ENCODE data around the gene NLRC5. TPM values are rescaled to one million over a fixed set of nuclear protein-coding genes. Genes with fewer than 3 reads are reported as not detected.

The NLRC5 gene
- total RNA-seq, 1 experiment from 2014 or later = 2.4 TPM

DNA sequence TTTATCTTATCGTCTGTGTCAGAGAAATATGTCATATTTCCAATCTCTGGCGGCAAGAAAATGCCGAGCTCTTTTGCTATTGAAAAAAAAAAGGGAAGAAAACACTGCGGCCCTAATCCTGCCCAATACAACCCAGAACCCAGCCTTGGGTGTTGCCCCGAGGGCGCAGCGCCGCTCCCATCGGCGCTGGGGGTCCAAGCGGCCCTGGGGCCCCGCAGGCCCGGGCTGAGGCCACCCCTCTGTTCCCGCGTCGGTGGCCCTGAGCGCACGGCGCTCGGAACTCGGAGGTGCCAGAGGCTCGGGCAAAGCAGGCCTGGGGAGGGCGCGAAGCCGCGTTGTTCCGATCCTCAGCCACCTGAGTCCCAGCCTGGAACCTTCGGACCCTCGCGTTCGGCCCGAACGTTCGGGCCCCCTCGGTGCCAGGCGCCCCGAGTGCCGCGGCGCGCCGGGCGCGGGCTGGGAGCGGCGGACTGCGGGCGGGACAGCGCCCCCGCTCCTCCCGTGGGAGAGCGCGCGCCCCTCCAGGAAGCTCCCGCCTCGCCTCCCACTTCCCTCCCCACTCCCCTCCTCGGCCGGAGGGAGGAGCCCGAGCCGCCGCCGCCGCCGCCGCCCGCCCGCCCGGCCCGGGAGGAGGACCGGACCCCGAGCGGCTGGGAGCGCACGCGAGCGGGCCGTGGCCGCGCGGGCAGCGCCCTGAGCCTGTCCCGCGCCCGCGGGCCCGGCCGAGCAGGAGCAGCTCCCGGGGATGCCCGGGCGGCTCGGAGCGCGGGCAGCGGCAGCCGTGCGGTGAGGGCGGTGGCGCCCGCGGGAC is 102.8 kb downstream of the NLRC5 start, which contains the start of gene CPNE2:
Gene CPNE2 (plus strand): TSS at position 609 of the 811 bp plus-strand sequence. CDS start 18,160 bp downstream, outside the sequence.
- Histone ChIP-seq H3K9me3 (ENCODE audit: control insufficient read depth, low read depth, low read length) (no peaks in the 10 kb centered on the region), H3K79me2 (ENCODE audit: insufficient read depth, low read length) (no peaks in the 10 kb centered on the region), H3K4ac (ENCODE audit: low read depth, low read length) (no peak within 1 kb of the TSS), H3T11ph (ENCODE audit: low read length) (no peak within 1 kb of the TSS), H2BK5ac (ENCODE audit: insufficient read length, low read length) (no peak within 1 kb of the TSS), H3K79me1 (ENCODE audit: insufficient read depth, low read depth, low read length, poor library complexity, severe bottlenecking) (no peaks in the 10 kb centered on the region), H3K4me2 (ENCODE audit: insufficient read depth, insufficient read length, low read length) (peak within 1 kb of the TSS; percentile 90), H3K56ac (ENCODE audit: insufficient read length, low read depth, low read length) (no peak within 1 kb of the TSS), H2AFZ (ENCODE audit: low read length) (peak within 1 kb of the TSS; percentile 6), H3K23me2 (ENCODE audit: insufficient read length, low read depth, low read length, poor library complexity, severe bottlenecking) (peaks cover 18% of the 10 kb centered on the region), H3K27ac (ENCODE audit: insufficient read length, low read depth, low read length) (no peak within 1 kb of the TSS), H4K20me1 (ENCODE audit: control insufficient read depth, insufficient read depth, insufficient read length) (no peaks in the 10 kb centered on the region), H3K14ac (ENCODE audit: insufficient read depth, low read length) (peak within 1 kb of the TSS; percentile 69; the same call in 1 of the 2 replicates), H2BK15ac (ENCODE audit: low read depth, low read length) (no peak within 1 kb of the TSS), H3K23ac (ENCODE audit: insufficient read length, low read depth, low read length) (no peak within 1 kb of the TSS), H3K4me1 (ENCODE audit: insufficient read depth, low read length) (no peaks in the 10 kb centered on the region), H3K27me3 (ENCODE audit: insufficient read depth, low read length) (peaks cover 3% of the 10 kb centered on the region; the same call in 1 of the 2 replicates), H2BK120ac (ENCODE audit: low read depth, low read length, poor library complexity, severe bottlenecking) (no peak within 1 kb of the TSS), H4K91ac (ENCODE audit: insufficient read length, low read depth, low read length) (no peak within 1 kb of the TSS), H4K5ac (ENCODE audit: insufficient read length, low read depth, low read length) (no peak within 1 kb of the TSS), H2BK20ac (ENCODE audit: low read depth, low read length, poor library complexity, severe bottlenecking) (no peak within 1 kb of the TSS), H2BK12ac (ENCODE audit: insufficient read length, low read depth, low read length) (no peak within 1 kb of the TSS), H4K8ac (replicated peaks; ENCODE audit: insufficient read length, low read depth, low read length) (no peak within 1 kb of the TSS), H3K18ac (ENCODE audit: insufficient read length, low read depth, low read length) (no peak within 1 kb of the TSS), H3K9ac (ENCODE audit: extremely low read depth, insufficient read length, low read length) (no peak within 1 kb of the TSS), H2AK5ac (ENCODE audit: insufficient read length, low read length) (no peak within 1 kb of the TSS)
- Mint-ChIP-seq H3K27me3 (ENCODE audit: low read depth) (peaks cover 49% of the 10 kb centered on the region), H3K4me3 (peak within 1 kb of the TSS; percentile 71 to 86), H3K27ac (no peak within 1 kb of the TSS), H3K9me3 (peaks cover 0 to 5% of the 10 kb centered on the region in 2 experiments; a peak in 2 of 5 replicates), H3K4me1 (peaks cover 15 to 17% of the 10 kb centered on the region in 2 experiments), H3K36me3 (ENCODE audit: insufficient read depth in 1 of 3, low read depth in 3 of 3) (peaks cover 0 to 5% (median 0%) of the 10 kb centered on the region in 3 experiments; a peak in 4 of 7 replicates)
- TF ChIP-seq, protein P1, sequence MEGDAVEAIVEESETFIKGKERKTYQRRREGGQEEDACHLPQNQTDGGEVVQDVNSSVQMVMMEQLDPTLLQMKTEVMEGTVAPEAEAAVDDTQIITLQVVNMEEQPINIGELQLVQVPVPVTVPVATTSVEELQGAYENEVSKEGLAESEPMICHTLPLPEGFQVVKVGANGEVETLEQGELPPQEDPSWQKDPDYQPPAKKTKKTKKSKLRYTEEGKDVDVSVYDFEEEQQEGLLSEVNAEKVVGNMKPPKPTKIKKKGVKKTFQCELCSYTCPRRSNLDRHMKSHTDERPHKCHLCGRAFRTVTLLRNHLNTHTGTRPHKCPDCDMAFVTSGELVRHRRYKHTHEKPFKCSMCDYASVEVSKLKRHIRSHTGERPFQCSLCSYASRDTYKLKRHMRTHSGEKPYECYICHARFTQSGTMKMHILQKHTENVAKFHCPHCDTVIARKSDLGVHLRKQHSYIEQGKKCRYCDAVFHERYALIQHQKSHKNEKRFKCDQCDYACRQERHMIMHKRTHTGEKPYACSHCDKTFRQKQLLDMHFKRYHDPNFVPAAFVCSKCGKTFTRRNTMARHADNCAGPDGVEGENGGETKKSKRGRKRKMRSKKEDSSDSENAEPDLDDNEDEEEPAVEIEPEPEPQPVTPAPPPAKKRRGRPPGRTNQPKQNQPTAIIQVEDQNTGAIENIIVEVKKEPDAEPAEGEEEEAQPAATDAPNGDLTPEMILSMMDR (conservative IDR thresholded peaks at IDR 0.05) = no peak
- WGBS (ENCODE audit: extremely low coverage, insufficient read length, low lambda C conversion rate) = no CpG with 5 or more reads among the region's 100 CpGs
- DNase-seq = peak; percentile 45

All from H9 (cell line).